HepG2 (cell line): ENCODE data around the gene TBC1D16. TPM values are rescaled to one million over a fixed set of nuclear protein-coding genes. Genes with fewer than 3 reads are reported as not detected.

Experiments used
- ATAC-seq: fragments of 200-7000 bp; cut with Tn5 transposase; 3 replicates; pipeline ENCODE4 v1.9.1; 2020; ENCODE audit warnings: mild to moderate bottlenecking, moderate library complexity
- BruUV-seq: library from RNA; stranded (reverse); fragments of 400-500 nt; replicated peaks from 2 replicates; lab custom pipeline; 2021; lab: Mats Ljungman, UMichigan
- CTCF ChIA-PET: fragments of 300-600 bp; formaldehyde crosslinking; extraction: SDS; loops from one replicate; lab custom pipeline; 2021; ENCODE audit warnings: low total read pairs, inconsistent platforms, low intra/inter-chr PET ratio; lab: Yijun Ruan, JAX
- POLR2A ChIA-PET: fragments of 350-600 bp; sonication (Branson Sonifier 250); formaldehyde crosslinking; loops from one replicate; lab custom pipeline; 2020; ENCODE audit warnings: antibody characterized with exemption, inconsistent platforms; lab: Yijun Ruan, JAX
- DNase-seq: peaks from one replicate; pipeline ENCODE4 v3.0.0-alpha.2; 2015; ENCODE audit warnings: low spot score
- FAIRE-seq: peaks from 3 replicates; lab custom pipeline; 2011; peaks lifted over from hg19 to GRCh38; lab: Jason Lieb, UNC
- H2AFZ ChIP-seq: one replicate; pipeline ENCODE4 v1.6.1; 2011; ENCODE audit warnings: low read length, inconsistent platforms
- H3K27ac ChIP-seq: fragments of 300-600 bp; 3 replicates; pipeline ENCODE4 v1.8.0; 2011; ENCODE audit warnings: mixed run types, mild to moderate bottlenecking, mixed read lengths, low read length, inconsistent platforms; ENCODE audit not compliant: insufficient read depth; ENCODE audit errors: extremely low read length
- H3K27me3 ChIP-seq, 2 experiments: fragments of 200-600 bp in 1 of 2; 2 replicates in 1 of 2; 3 replicates in 1 of 2; pipeline versions ENCODE4 v1.6.0 to v1.8.0; 2011; ENCODE audit warnings: low read length in 2 of 2, mild to moderate bottlenecking in 2 of 2, moderate library complexity in 2 of 2, inconsistent platforms in 1 of 2; ENCODE audit not compliant: insufficient read depth in 2 of 2, control insufficient read depth in 1 of 2
- H3K36me3 ChIP-seq, 2 experiments: fragments of 200-600 bp in 1 of 2; replicated peaks in 1 of 2; 2 replicates in 1 of 2; 3 replicates in 1 of 2; pipeline versions ENCODE4 v1.5.1 to v1.8.0; 2011; ENCODE audit warnings: low read length in 2 of 2, inconsistent platforms in 1 of 2; ENCODE audit not compliant: insufficient read depth in 2 of 2, control insufficient read depth in 1 of 2
- H3K4me1 ChIP-seq: 2 replicates; pipeline ENCODE4 v1.5.1; 2012; ENCODE audit warnings: low read length, inconsistent platforms; ENCODE audit not compliant: insufficient read depth
- H3K4me2 ChIP-seq: 2 replicates; pipeline ENCODE4 v1.6.0; 2011; ENCODE audit warnings: low read depth, low read length, inconsistent platforms
- H3K4me3 ChIP-seq, 3 experiments: fragments of 200-600 bp in 1 of 3; sonication (generic), shearing (Covaris generic) in 1 of 3; replicated peaks in 1 of 3; 2 replicates each; pipeline ENCODE4 v1.5.1; 2011 to 2016; ENCODE audit warnings: low read length in 3 of 3, inconsistent platforms in 2 of 3, low read depth in 2 of 3, mild to moderate bottlenecking in 2 of 3, control low read depth in 1 of 3, mixed read lengths in 1 of 3; ENCODE audit not compliant: insufficient read depth in 1 of 3
- H3K79me2 ChIP-seq: one replicate; pipeline ENCODE4 v1.6.1; 2011; ENCODE audit warnings: low read length, inconsistent platforms; ENCODE audit not compliant: insufficient read depth
- H3K9ac ChIP-seq: 2 replicates; pipeline ENCODE4 v1.6.0; 2011; ENCODE audit warnings: mild to moderate bottlenecking, low read depth, low read length, inconsistent platforms; ENCODE audit not compliant: insufficient read depth
- H3K9me3 ChIP-seq: 2 replicates; pipeline ENCODE4 v1.5.1; 2012; ENCODE audit warnings: mild to moderate bottlenecking, low read length
- H4K20me1 ChIP-seq: 2 replicates; pipeline ENCODE4 v1.6.0; 2011; ENCODE audit warnings: inconsistent platforms, mild to moderate bottlenecking, low read length, moderate library complexity; ENCODE audit not compliant: insufficient read depth
- EP300 ChIP-seq, 3 experiments: sonication (generic) in 1 of 3; formaldehyde crosslinking in 1 of 3; IDR thresholded peaks; 2 replicates each; pipeline versions ENCODE4 v1.5.1 to v1.6.1; 2011 to 2020; ENCODE audit warnings: low read depth in 2 of 3, low read length in 2 of 3, borderline replicate concordance in 1 of 3, improper control_type of control experiment in 1 of 3, mild to moderate bottlenecking in 1 of 3, missing genetic modification reagents in 1 of 3, moderate library complexity in 1 of 3
- HES4 ChIP-seq: sonication (generic); formaldehyde crosslinking; IDR thresholded peaks from 2 replicates; pipeline ENCODE4 v1.9.0; 2021; ENCODE audit warnings: mild to moderate bottlenecking, missing genetic modification reagents, borderline replicate concordance
- HOXA5 ChIP-seq: sonication (generic); formaldehyde crosslinking; IDR thresholded peaks from 2 replicates; pipeline ENCODE4 v1.4.0; 2020; ENCODE audit warnings: missing genetic modification reagents
- IKZF4 ChIP-seq: sonication (generic); formaldehyde crosslinking; IDR thresholded peaks from 2 replicates; pipeline ENCODE4 v1.5.1; 2020; ENCODE audit warnings: borderline replicate concordance, mild to moderate bottlenecking, low read depth, missing genetic modification reagents; ENCODE audit errors: not compliant biosample characterization
- PATZ1 ChIP-seq: sonication (generic); formaldehyde crosslinking; IDR thresholded peaks from 2 replicates; pipeline ENCODE4 v1.4.0; 2020; ENCODE audit warnings: missing genetic modification reagents
- PLSCR1 ChIP-seq: sonication (generic); formaldehyde crosslinking; IDR thresholded peaks from 2 replicates; pipeline ENCODE4 v1.5.0; 2020; ENCODE audit warnings: missing genetic modification reagents, mild to moderate bottlenecking, borderline replicate concordance
- SP140L ChIP-seq: sonication (generic); formaldehyde crosslinking; IDR thresholded peaks from 2 replicates; pipeline ENCODE4 v1.4.0; 2020; ENCODE audit warnings: missing genetic modification reagents, borderline replicate concordance
- TARDBP ChIP-seq: sonication (generic); formaldehyde crosslinking; IDR thresholded peaks from 2 replicates; pipeline ENCODE4 v1.8.0; 2022; ENCODE audit warnings: mild to moderate bottlenecking, missing genetic modification reagents
- ZNF720 ChIP-seq: sonication (generic); formaldehyde crosslinking; IDR thresholded peaks from 2 replicates; pipeline ENCODE4 v1.4.0; 2020; ENCODE audit warnings: missing genetic modification reagents
- ZNF749 ChIP-seq: sonication (generic); formaldehyde crosslinking; IDR thresholded peaks from 2 replicates; pipeline ENCODE4 v1.8.0; 2022; ENCODE audit warnings: mild to moderate bottlenecking, missing genetic modification reagents, moderate library complexity, borderline replicate concordance
- WGBS: methylation state at CpG from one replicate; pipeline ENCODE4 v1.1.6; 2017; ENCODE audit warnings: low lambda C conversion rate; 5-methylcytosine and 5-hydroxymethylcytosine counted together
- in situ Hi-C: cut with HindIII; loops from 2 replicates; pipeline ENCODE4 v1.10.0; 2017; ENCODE audit warnings: low pct_unique_long_range_greater_than_20kb; ENCODE audit not compliant: extremely low pct_ligation_motif_present
- intact Hi-C: fragments of 100-400 bp; cut with micrococcal nuclease; formaldehyde crosslinking; loops from one replicate; pipeline ENCODE4 v1.10.0; 2022; ENCODE audit not compliant: unreplicated experiment
- polyA plus RNA-seq, 8 experiments: library from polyadenylated mRNA; depleted of rRNA in 3 of 8; stranded (reverse) in 7 of 8; unstranded in 1 of 8; fragments of >200 nt; fragmentation: Illumina TruSeq in 4 of 8; extraction: Trizol in 4 of 8; gene quantifications; 2 replicates each; pipeline versions ENCODE4 v1.2.1 to v1.2.3, GENCODE V29; 2011 to 2016; ENCODE audit warnings: low read depth in 4 of 8, missing spikeins in 1 of 8, mixed read lengths in 1 of 8; ENCODE audit not compliant: insufficient read depth in 1 of 8
- total RNA-seq, 5 experiments: library from RNA; depleted of rRNA; stranded (reverse); fragments of >200 nt; fragmentation: Illumina TruSeq; extraction: Trizol; gene quantifications; 2 replicates each; pipeline ENCODE4 v1.2.3, GENCODE V29; 2016; ENCODE audit warnings: low read depth in 1 of 5

Gene TBC1D16
- total and polyA plus RNA-seq, 2 of the 13 experiments (the other 11 are each of a cell fraction or from before 2014, with no cell fraction given), result 14.9 to 24.9 TPM

DNA sequence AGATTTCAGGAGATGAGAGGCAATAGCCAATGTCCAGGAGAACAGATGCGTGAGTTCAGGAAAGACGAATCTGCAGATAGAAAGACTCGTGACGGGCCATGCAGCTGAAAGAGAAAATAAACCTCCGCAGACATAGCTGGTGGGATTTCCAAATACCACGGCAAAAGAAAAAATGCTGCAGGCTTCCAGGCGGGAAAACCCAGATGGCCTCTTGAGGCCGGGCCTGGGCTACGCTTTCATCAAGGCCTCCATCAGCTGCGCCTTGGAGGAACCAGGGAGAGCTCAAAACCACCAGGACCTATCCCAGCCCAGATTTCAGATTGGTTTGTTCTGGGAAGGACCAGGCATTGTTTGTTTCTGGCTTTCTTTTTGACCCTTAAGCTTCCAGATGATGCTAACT is 17.4 kb upstream of the TBC1D16 start:
- no peaks in the 10 kb centered on the region for H3K9me3 ChIP-seq
- in situ Hi-C loops (no loop called here), intact Hi-C loops (no loop called here)
- no peaks in the 10 kb centered on the region for H4K20me1 ChIP-seq
- DNase-seq, result no peak
- CTCF ChIA-PET, result no interaction called here
- no peak for ATAC-seq
- no peak overlapping the region for H2AFZ ChIP-seq
- no TSS peak for BruUV-seq
- H3K4me2 ChIP-seq, result no peak overlapping the region
- no peak for TF ChIP-seq ZNF749 (CRISPR knock-in tag)
- no peak for TF ChIP-seq IKZF4 (CRISPR knock-in tag)
- TF ChIP-seq PATZ1, result no peak
- no peak for TF ChIP-seq TARDBP (CRISPR knock-in tag)
- TF ChIP-seq HES4 (CRISPR knock-in tag), result no peak
- no peak for TF ChIP-seq SP140L
- TF ChIP-seq EP300 (IDR thresholded peaks at IDR 0.05; ENCODE audit: low read depth in 2 of 2, low read length in 2 of 2), result no peak
- TF ChIP-seq EP300 (CRISPR knock-in tag; IDR thresholded peaks at IDR 0.05; ENCODE audit: borderline replicate concordance), result no peak
- no peak for TF ChIP-seq PLSCR1 (CRISPR knock-in tag)
- TF ChIP-seq HOXA5 (CRISPR knock-in tag), result no peak
- TF ChIP-seq ZNF720 (CRISPR knock-in tag), result no peak
- no peak overlapping the region for H3K4me3 ChIP-seq
- no peak overlapping the region for H3K27ac ChIP-seq
- no peaks in the 10 kb centered on the region for H3K27me3 ChIP-seq
- H3K4me1 ChIP-seq, result no peaks in the 10 kb centered on the region
- WGBS, result 95% methylated on average over 9 of the region's 10 CpGs
- H3K79me2 ChIP-seq, result no peaks in the 10 kb centered on the region
- FAIRE-seq, result no peak
- H3K36me3 ChIP-seq, result no peaks in the 10 kb centered on the region; a peak in 1 of 5 replicates
- POLR2A ChIA-PET, result interaction anchor here (1.4 kb wide), 1 partner anchor 11 kb away, joined by 4 read pairs; no protein-coding TSS in a partner anchor
- no peak overlapping the region for H3K9ac ChIP-seq
